Measurements from ENCODE around the gene RPL26. TPM values are rescaled to one million over a fixed set of nuclear protein-coding genes. Genes with fewer than 3 reads are reported as not detected.
"Not testable (repeated sequence)": the region's sequence is repeated elsewhere in the genome, so short reads cannot be mapped to it uniquely, and the experiment has no call there.

The RPL26 gene
- total RNA-seq, 6 experiments from 2014 or later, result 467 to 1,753 (median 509) TPM

DNA sequence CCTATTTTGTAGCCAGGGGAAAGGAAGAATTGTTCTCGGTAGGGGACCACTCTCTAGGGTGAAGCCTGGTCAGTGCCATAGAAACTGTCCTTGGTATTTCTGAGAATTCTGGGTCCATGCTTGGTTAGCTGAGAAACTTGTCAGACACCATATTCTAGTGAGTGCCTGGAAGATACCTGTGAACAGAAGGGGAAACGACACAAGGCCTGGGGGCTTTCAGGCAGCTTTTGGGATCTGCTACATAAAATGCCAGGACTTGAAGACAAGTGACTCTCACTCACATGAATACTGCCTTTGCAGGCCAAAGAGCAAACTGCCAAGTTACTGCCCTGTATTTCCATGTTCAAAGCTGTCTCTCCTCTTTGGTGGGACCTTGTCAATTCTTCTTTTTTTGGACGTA is 25.1 kb downstream of the RPL26 start:
- Histone ChIP-seq H3K36me3 (no peaks in the 10 kb centered on the region), H3K4me3 (no peak overlapping the region), H3K4me1 (no peaks in the 10 kb centered on the region), H3K27me3 (no peaks in the 10 kb centered on the region), H3K9me3 (no peaks in the 10 kb centered on the region), H3K27ac (no peak overlapping the region)
- WGBS (ENCODE audit: insufficient coverage, low coverage, low lambda C conversion rate, missing lambda C conversion rate), result 87% methylated on average over 3 of the region's 3 CpGs
- no peak for DNase-seq
- TF ChIP-seq, protein P1, sequence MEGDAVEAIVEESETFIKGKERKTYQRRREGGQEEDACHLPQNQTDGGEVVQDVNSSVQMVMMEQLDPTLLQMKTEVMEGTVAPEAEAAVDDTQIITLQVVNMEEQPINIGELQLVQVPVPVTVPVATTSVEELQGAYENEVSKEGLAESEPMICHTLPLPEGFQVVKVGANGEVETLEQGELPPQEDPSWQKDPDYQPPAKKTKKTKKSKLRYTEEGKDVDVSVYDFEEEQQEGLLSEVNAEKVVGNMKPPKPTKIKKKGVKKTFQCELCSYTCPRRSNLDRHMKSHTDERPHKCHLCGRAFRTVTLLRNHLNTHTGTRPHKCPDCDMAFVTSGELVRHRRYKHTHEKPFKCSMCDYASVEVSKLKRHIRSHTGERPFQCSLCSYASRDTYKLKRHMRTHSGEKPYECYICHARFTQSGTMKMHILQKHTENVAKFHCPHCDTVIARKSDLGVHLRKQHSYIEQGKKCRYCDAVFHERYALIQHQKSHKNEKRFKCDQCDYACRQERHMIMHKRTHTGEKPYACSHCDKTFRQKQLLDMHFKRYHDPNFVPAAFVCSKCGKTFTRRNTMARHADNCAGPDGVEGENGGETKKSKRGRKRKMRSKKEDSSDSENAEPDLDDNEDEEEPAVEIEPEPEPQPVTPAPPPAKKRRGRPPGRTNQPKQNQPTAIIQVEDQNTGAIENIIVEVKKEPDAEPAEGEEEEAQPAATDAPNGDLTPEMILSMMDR (IDR thresholded peaks at IDR 0.05), result no peak
- no peak for ATAC-seq
- intact Hi-C loops (cut with DNase I), result no loop called here

DNA sequence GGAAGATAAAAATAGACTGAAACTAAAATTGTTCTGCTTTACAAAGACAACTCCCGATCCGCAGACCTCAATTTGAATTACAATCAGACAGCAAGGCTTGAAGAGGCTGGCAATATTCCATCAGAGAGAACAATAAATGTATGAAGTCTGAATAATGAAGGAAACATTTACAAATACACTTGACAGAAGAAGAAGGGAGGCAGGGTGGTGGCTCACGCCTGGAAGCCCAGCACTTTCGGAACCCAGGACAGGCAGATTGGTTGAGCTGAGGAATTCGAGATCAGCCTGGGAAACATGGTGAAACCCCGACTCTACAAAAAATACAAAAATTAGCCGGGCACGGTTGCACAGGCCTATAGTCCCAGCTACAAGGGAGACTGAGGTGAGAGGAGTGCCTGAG is 28.8 kb downstream of the RPL26 start:
- no peaks in the 10 kb centered on the region for H3K4me1 ChIP-seq
- intact Hi-C loops (cut with DNase I), result no loop called here
- TF ChIP-seq, protein P1 (IDR thresholded peaks at IDR 0.05), result no peak
- TF ChIP-seq POLR2A (IDR thresholded peaks at IDR 0.05), result no peak
- no peaks in the 10 kb centered on the region for H3K27me3 ChIP-seq
- no peaks in the 10 kb centered on the region for H3K36me3 ChIP-seq
- DNase-seq (no peak), ATAC-seq (no peak)
- no peaks in the 10 kb centered on the region for H3K9me3 ChIP-seq
- no peak overlapping the region for H3K27ac ChIP-seq
- WGBS (ENCODE audit: insufficient coverage, low coverage, low lambda C conversion rate, missing lambda C conversion rate), result 54% methylated on average over 8 of the region's 8 CpGs
- no peak overlapping the region for H3K4me3 ChIP-seq

DNA sequence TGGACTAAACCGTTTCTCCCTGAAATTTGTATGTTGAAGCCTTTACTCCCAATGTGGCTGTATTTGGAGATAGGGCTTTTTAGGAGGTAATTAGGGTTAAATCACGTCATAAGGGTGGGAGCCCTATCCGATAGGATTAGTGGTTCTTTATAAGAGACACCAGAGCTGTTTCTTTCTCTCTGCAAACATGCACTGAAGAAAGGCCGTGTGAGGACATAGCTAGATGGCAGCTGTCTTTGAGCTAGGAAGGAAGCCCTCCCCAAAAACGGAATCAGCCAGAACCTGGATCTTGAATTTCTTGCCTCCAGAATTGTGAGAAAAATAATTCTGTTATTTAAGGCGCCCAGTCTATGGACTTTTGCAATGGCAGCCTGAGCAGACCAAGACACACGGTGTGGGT is 29.3 kb downstream of the RPL26 start:
- Histone ChIP-seq H3K4me3 (no peak overlapping the region), H3K4me1 (no peaks in the 10 kb centered on the region), H3K27ac (no peak overlapping the region), H3K9me3 (no peaks in the 10 kb centered on the region), H3K27me3 (no peaks in the 10 kb centered on the region), H3K36me3 (no peaks in the 10 kb centered on the region)
- no peak for DNase-seq
- no peak for TF ChIP-seq POLR2A (IDR thresholded peaks at IDR 0.05)
- TF ChIP-seq, protein P1 (IDR thresholded peaks at IDR 0.05), result no peak
- intact Hi-C loops (cut with DNase I), result no loop called here
- no peak for ATAC-seq
- 55% methylated on average over 6 of the region's 7 CpGs for WGBS (ENCODE audit: insufficient coverage, low coverage, low lambda C conversion rate, missing lambda C conversion rate)

DNA sequence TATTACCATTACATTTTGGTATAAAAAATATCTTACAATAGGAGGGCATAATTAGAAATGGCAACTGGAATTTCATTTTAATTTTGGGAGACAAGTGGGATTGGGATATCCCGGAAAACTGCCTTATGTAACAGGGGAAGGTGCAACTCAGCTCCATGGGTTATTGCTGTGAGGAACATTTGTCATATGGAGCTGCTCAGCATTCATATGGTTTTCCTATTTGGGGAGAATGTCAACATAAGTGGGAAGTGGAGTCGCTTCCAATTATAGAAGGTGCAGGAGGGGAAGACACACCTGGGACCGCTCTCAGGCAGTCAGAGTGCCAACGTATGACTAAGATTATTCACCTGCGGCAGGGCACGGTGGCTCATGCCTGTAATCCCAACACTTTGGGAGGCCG is 32.7 kb downstream of the RPL26 start:
- no peak overlapping the region for H3K4me3 ChIP-seq
- no peaks in the 10 kb centered on the region for H3K36me3 ChIP-seq
- no peak for ATAC-seq
- WGBS (ENCODE audit: insufficient coverage, low coverage, low lambda C conversion rate, missing lambda C conversion rate), result 69% methylated on average over 5 of the region's 7 CpGs
- no peak overlapping the region for H3K27ac ChIP-seq
- no peaks in the 10 kb centered on the region for H3K4me1 ChIP-seq
- TF ChIP-seq, protein P1 (IDR thresholded peaks at IDR 0.05), result no peak
- no peak for TF ChIP-seq POLR2A (IDR thresholded peaks at IDR 0.05)
- DNase-seq, result no peak
- no peaks in the 10 kb centered on the region for H3K9me3 ChIP-seq
- intact Hi-C loops (cut with DNase I), result no loop called here
- H3K27me3 ChIP-seq, result no peaks in the 10 kb centered on the region

DNA sequence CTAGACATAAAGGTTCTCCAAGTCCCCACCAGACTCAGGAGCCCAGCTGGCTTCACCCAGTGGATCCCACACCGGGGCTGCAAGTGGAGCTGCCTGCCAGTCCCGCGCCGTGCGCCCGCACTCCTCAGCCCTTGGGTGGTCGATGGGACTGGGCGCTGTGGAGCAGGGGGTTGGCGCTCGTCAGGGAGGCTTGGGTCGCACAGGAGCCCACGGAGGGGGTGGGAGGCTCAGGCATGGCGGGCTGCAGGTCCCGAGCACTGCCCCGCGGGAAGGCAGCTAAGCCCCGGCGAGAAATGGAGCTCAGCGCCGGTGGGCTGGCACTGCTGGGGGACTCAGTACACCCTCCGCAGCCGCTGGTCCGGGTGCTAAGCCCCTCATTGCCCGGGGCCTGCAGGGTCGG is 36.0 kb downstream of the RPL26 start:
- ATAC-seq; H3K27me3 ChIP-seq; H3K36me3 ChIP-seq; H3K4me1 ChIP-seq; intact Hi-C loops (cut with DNase I); H3K4me3 ChIP-seq; H3K27ac ChIP-seq; DNase-seq; H3K9me3 ChIP-seq: not testable (repeated sequence)
- WGBS (ENCODE audit: insufficient coverage, low coverage, low lambda C conversion rate, missing lambda C conversion rate), result no CpG with 5 or more reads among the region's 25 CpGs

Measured in right lobe of liver (tissue), 6 donors.